ENCODE data around the gene LRFN4. TPM values are rescaled to one million over a fixed set of nuclear protein-coding genes. Genes with fewer than 3 reads are reported as not detected.
"Not testable (repeated sequence)": the region's sequence is repeated elsewhere in the genome, so short reads cannot be mapped to it uniquely, and the experiment has no call there.

LRFN4 gene
- total and polyA plus RNA-seq, 10 of the 15 experiments (the other 5 are each of a cell fraction or from before 2014, with no cell fraction given): 0.03 to 43.8 (median 4.9) TPM

- no peak for TF ChIP-seq ZBTB11 (CRISPR knock-in tag; IDR thresholded peaks at IDR 0.05)
- TF ChIP-seq ZBTB4 (CRISPR knock-in tag; IDR thresholded peaks at IDR 0.05): no peak
- no peak for TF ChIP-seq TBL1XR1 (IDR thresholded peaks at IDR 0.05; ENCODE audit: low read depth, low read length)
Measured at GRCh38 chr11:66820901-66821300, 36.0 kb upstream of the LRFN4 start (continued).

- RAD21 ChIA-PET (ENCODE audit: unreplicated experiment): no interaction called here
- no TSS peak for BruUV-seq (replicated peaks)
- H3K79me2 ChIP-seq (ENCODE audit: control insufficient read depth, insufficient read depth, low read length): no peaks in the 10 kb centered on the region
- in situ Hi-C loops (cut with MboI) (no loop called here), intact Hi-C loops (cut with micrococcal nuclease; ENCODE audit: unreplicated experiment) (no loop called here)
- H3K4me2 ChIP-seq (ENCODE audit: control insufficient read depth, insufficient read depth): no peak overlapping the region
- TF ChIP-seq SIN3A (IDR thresholded peaks at IDR 0.05; ENCODE audit: low read depth, low read length) (no peak), YY1 (IDR thresholded peaks at IDR 0.05; ENCODE audit: low read depth, low read length) (no peak), SMAD1 (IDR thresholded peaks at IDR 0.05; ENCODE audit: low read depth, partially characterized antibody) (no peak), JUND (IDR thresholded peaks at IDR 0.05; ENCODE audit: low read depth, low read length) (no peak), USF2 (IDR thresholded peaks at IDR 0.05; ENCODE audit: borderline replicate concordance, low read depth, low read length) (no peak), RBBP5 (conservative IDR thresholded peaks at IDR 0.05) (no peak)
- CTCF ChIA-PET: interaction anchor here (0.6 to 1.2 kb wide), 2 partner anchors 10 to 97 kb away, joined by 3 to 7 read pairs; no protein-coding TSS in a partner anchor
- no peak overlapping the region for H2AFZ ChIP-seq (ENCODE audit: control insufficient read depth, low read depth, low read length)
- H3K4me1 ChIP-seq (ENCODE audit: control insufficient read depth, insufficient read depth, low read length): no peaks in the 10 kb centered on the region; the same call in 1 of the 2 replicates
- WGBS (ENCODE audit: insufficient coverage, insufficient replicate concordance, low lambda C conversion rate, missing lambda C conversion rate): 100% methylated on average over 4 of the region's 4 CpGs
- SMC1A ChIA-PET (ENCODE audit: uncharacterized antibody, unreplicated experiment): no interaction called here
- H4K20me1 ChIP-seq (ENCODE audit: control insufficient read depth, insufficient read depth): no peaks in the 10 kb centered on the region
- H3K27ac ChIP-seq (ENCODE audit: control insufficient read depth, insufficient read depth): no peak overlapping the region
- no peak for DNase-seq (ENCODE audit: low read depth, low spot score)
- POLR2A ChIA-PET: no interaction called here
- no peak overlapping the region for H3K4me3 ChIP-seq
- no peak overlapping the region for H3K9ac ChIP-seq (ENCODE audit: control insufficient read depth, insufficient read depth, low read length)
- ATAC-seq: no peak
- no peaks in the 10 kb centered on the region for H3K27me3 ChIP-seq (replicated peaks in 1 of 2; ENCODE audit: control insufficient read depth in 2 of 2, insufficient read depth in 2 of 2, low read length in 1 of 2)
- no peak for FAIRE-seq
- no peaks in the 10 kb centered on the region for H3K9me3 ChIP-seq (replicated peaks; ENCODE audit: control insufficient read depth, insufficient read depth, low read length)
- no peaks in the 10 kb centered on the region for H3K36me3 ChIP-seq (ENCODE audit: control insufficient read depth in 2 of 2, insufficient read depth in 2 of 2, low read length in 1 of 2)
Measured at GRCh38 chr11:66823700-66824099, 33.2 kb upstream of the LRFN4 start.

- H3K4me2 ChIP-seq (ENCODE audit: control insufficient read depth, insufficient read depth); DNase-seq (ENCODE audit: low read depth, low spot score); FAIRE-seq; RAD21 ChIA-PET (ENCODE audit: unreplicated experiment); H3K4me3 ChIP-seq; BruUV-seq (replicated peaks); H2AFZ ChIP-seq (ENCODE audit: control insufficient read depth, low read depth, low read length); H3K27ac ChIP-seq (ENCODE audit: control insufficient read depth, insufficient read depth); H3K4me1 ChIP-seq (ENCODE audit: control insufficient read depth, insufficient read depth, low read length); POLR2A ChIA-PET; intact Hi-C loops (cut with micrococcal nuclease; ENCODE audit: unreplicated experiment); SMC1A ChIA-PET (ENCODE audit: uncharacterized antibody, unreplicated experiment); H3K9ac ChIP-seq (ENCODE audit: control insufficient read depth, insufficient read depth, low read length); H3K79me2 ChIP-seq (ENCODE audit: control insufficient read depth, insufficient read depth, low read length); H3K36me3 ChIP-seq (ENCODE audit: control insufficient read depth in 2 of 2, insufficient read depth in 2 of 2, low read length in 1 of 2); H4K20me1 ChIP-seq (ENCODE audit: control insufficient read depth, insufficient read depth); ATAC-seq; H3K27me3 ChIP-seq (replicated peaks in 1 of 2; ENCODE audit: control insufficient read depth in 2 of 2, insufficient read depth in 2 of 2, low read length in 1 of 2); H3K9me3 ChIP-seq (replicated peaks; ENCODE audit: control insufficient read depth, insufficient read depth, low read length); in situ Hi-C loops (cut with MboI): not testable (repeated sequence)
- CTCF ChIA-PET: interaction anchor here (1.2 kb wide), 1 partner anchor 9 kb away, joined by 7 read pairs; no protein-coding TSS in a partner anchor
- WGBS (ENCODE audit: insufficient coverage, insufficient replicate concordance, low lambda C conversion rate, missing lambda C conversion rate): 100% methylated on average over 3 of the region's 4 CpGs
Measured at GRCh38 chr11:66824573-66824972, 32.3 kb upstream of the LRFN4 start.
